ENCODE measurements around the gene C11orf24.
"Not testable (repeated sequence)": the region's sequence is repeated elsewhere in the genome, so short reads cannot be mapped to it uniquely, and the experiment has no call there.

The C11orf24 gene

GRCh38 chr11:68269414-68270081 lies 2.2 kb downstream of the C11orf24 start:
- no peak for DNase-seq

- no peak for DNase-seq
Observed at GRCh38 chr11:68267881-68268240, 3.9 kb downstream of the C11orf24 start.

- DNase-seq, result no peak
Observed at GRCh38 chr11:68266936-68267880, 4.6 kb downstream of the C11orf24 start.

- no peak for DNase-seq
Observed at GRCh38 chr11:68266121-68266891, 5.5 kb downstream of the C11orf24 start.

GRCh38 chr11:68264741-68265540 lies 6.8 kb downstream of the C11orf24 start:
- DNase-seq, result no peak

- no peak for DNase-seq
Observed at GRCh38 chr11:68264244-68264643, 7.5 kb downstream of the C11orf24 start.

GRCh38 chr11:68263444-68264035 lies 8.2 kb downstream of the C11orf24 start:
- no peak for DNase-seq

- DNase-seq, result no peak
Observed at GRCh38 chr11:68262544-68262827, 9.3 kb downstream of the C11orf24 start.

- DNase-seq, result no peak
Observed at GRCh38 chr11:68261749-68262543, 9.8 kb downstream of the C11orf24 start.

- DNase-seq, result no peak
Observed at GRCh38 chr11:68261006-68261405, 10.8 kb downstream of the C11orf24 start.

GRCh38 chr11:68260484-68260883 lies 11.3 kb downstream of the C11orf24 start:
- DNase-seq, result no peak

GRCh38 chr11:68259122-68259959 lies 12.4 kb downstream of the C11orf24 start:
- peak; percentile 49 for DNase-seq

GRCh38 chr11:68258363-68258765 lies 13.4 kb downstream of the C11orf24 start:
- peak; percentile 49 for DNase-seq

- DNase-seq, result peak; percentile 99
Observed at GRCh38 chr11:68257477-68258362, 14.1 kb downstream of the C11orf24 start.

GRCh38 chr11:68256331-68256741 lies 15.4 kb downstream of the C11orf24 start:
- DNase-seq, result no peak

- no peak for DNase-seq
Observed at GRCh38 chr11:68255526-68255925, 16.2 kb downstream of the C11orf24 start.

- peak; percentile 39 for DNase-seq
Observed at GRCh38 chr11:68254421-68254820, 17.4 kb downstream of the C11orf24 start.

- no peak for DNase-seq
Observed at GRCh38 chr11:68251765-68252164, 20.0 kb downstream of the C11orf24 start.

GRCh38 chr11:68244912-68245311 lies 26.9 kb downstream of the C11orf24 start:
- not testable (repeated sequence) for DNase-seq

Measured in activated CD8-positive, alpha-beta memory T cell treated with anti-CD3 and anti-CD28 coated beads, Interleukin-2, amount 50 U/mL, for 48 hours (primary cell).